ENCODE data around the gene ZNF559. TPM values are rescaled to one million over a fixed set of nuclear protein-coding genes. Genes with fewer than 3 reads are reported as not detected.
A peak's percentile ranks its signal among the peaks of the same experiment; 100 is the strongest.
"Not testable (repeated sequence)": the region's sequence is repeated elsewhere in the genome, so short reads cannot be mapped to it uniquely, and the experiment has no call there.

Gene ZNF559
- total RNA-seq, result 10 to 100 TPM; 19.4 to 30.3 TPM

GRCh38 chr19:9323919-9324583 is at the start of gene ZNF559:
TSS of gene ZNF559 (plus strand) at chr19:9324179. CDS start at chr19:9338550, 14,371 bp downstream.
- no peaks in the 10 kb centered on the region for H3K36me3 ChIP-seq
- under 1% methylated on average over 48 of the region's 48 CpGs for WGBS
- TF ChIP-seq CTCF (IDR thresholded peaks at IDR 0.05) (peak in 2 of 4 experiments; percentile 44 to 50), POLR2A (IDR thresholded peaks at IDR 0.05) (peak; percentile 43), POLR2AphosphoS5 (IDR thresholded peaks at IDR 0.05) (peak; percentile 97)
- peaks cover 3% of the 10 kb centered on the region for H3K9me3 ChIP-seq
- peak within 1 kb of the TSS; percentile 78 to 85 for H3K27ac ChIP-seq
- H3K4me3 ChIP-seq, result peak within 1 kb of the TSS; percentile 71 to 81
- DNase-seq (ENCODE audit: low spot score), result peak; percentile 89
- intact Hi-C loops (cut with DNase I), result loop anchor here (5.0 to 10.0 kb wide), 2 partner anchors 111 to 468 kb away; partner anchors contain the start of gene ZNF266
- H3K4me1 ChIP-seq (replicated peaks), result no peaks in the 10 kb centered on the region
- H3K27me3 ChIP-seq (replicated peaks; ENCODE audit: insufficient read depth), result no peaks in the 10 kb centered on the region

GRCh38 chr19:9283485-9283884 is 40.5 kb upstream of the ZNF559 start:
- H3K4me1 ChIP-seq (replicated peaks); intact Hi-C loops (cut with DNase I); H3K27ac ChIP-seq; DNase-seq (ENCODE audit: low spot score); H3K9me3 ChIP-seq; H3K27me3 ChIP-seq (replicated peaks; ENCODE audit: insufficient read depth); H3K4me3 ChIP-seq; H3K36me3 ChIP-seq: not testable (repeated sequence)
- WGBS, result 28% methylated on average over 18 of the region's 38 CpGs

- Histone ChIP-seq H3K4me1 (replicated peaks) (no peaks in the 10 kb centered on the region), H3K27me3 (replicated peaks; ENCODE audit: insufficient read depth) (no peaks in the 10 kb centered on the region), H3K27ac (no peak overlapping the region), H3K4me3 (no peak overlapping the region), H3K9me3 (no peaks in the 10 kb centered on the region), H3K36me3 (no peaks in the 10 kb centered on the region)
- no peak for DNase-seq (ENCODE audit: low spot score)
- intact Hi-C loops (cut with DNase I), result no loop called here
- 96% methylated on average over 2 of the region's 2 CpGs for WGBS
- TF ChIP-seq POLR2AphosphoS5 (IDR thresholded peaks at IDR 0.05), result no peak
- no peak for TF ChIP-seq CTCF (IDR thresholded peaks at IDR 0.05)
- no peak for TF ChIP-seq POLR2A (IDR thresholded peaks at IDR 0.05)
These were observed 34.6 kb upstream of the ZNF559 start for GRCh38 chr19:9289231-9289884.

- 98% methylated on average over 4 of the region's 4 CpGs for WGBS
These were observed 28.5 kb upstream of the ZNF559 start for GRCh38 chr19:9295411-9295849.

More at GRCh38 chr19:9295411-9295849, 28.5 kb upstream of the ZNF559 start:
- H3K9me3 ChIP-seq, result peaks cover 5% of the 10 kb centered on the region
- no peak for DNase-seq (ENCODE audit: low spot score)
- TF ChIP-seq POLR2AphosphoS5 (IDR thresholded peaks at IDR 0.05) (no peak), POLR2A (IDR thresholded peaks at IDR 0.05) (no peak), CTCF (IDR thresholded peaks at IDR 0.05) (no peak)
- intact Hi-C loops (cut with DNase I), result no loop called here
- H3K27me3 ChIP-seq (replicated peaks; ENCODE audit: insufficient read depth), result no peaks in the 10 kb centered on the region
- no peak overlapping the region for H3K4me3 ChIP-seq
- H3K27ac ChIP-seq, result no peak overlapping the region
- H3K4me1 ChIP-seq (replicated peaks), result no peaks in the 10 kb centered on the region
- peaks cover 22 to 27% of the 10 kb centered on the region in 2 donors for H3K36me3 ChIP-seq

Data from prostate gland (tissue), 2 donors.